ENCODE measurements around the gene MYCN.
"Not testable (repeated sequence)": the region's sequence is repeated elsewhere in the genome, so short reads cannot be mapped to it uniquely, and the experiment has no call there.

Gene MYCN

DNA sequence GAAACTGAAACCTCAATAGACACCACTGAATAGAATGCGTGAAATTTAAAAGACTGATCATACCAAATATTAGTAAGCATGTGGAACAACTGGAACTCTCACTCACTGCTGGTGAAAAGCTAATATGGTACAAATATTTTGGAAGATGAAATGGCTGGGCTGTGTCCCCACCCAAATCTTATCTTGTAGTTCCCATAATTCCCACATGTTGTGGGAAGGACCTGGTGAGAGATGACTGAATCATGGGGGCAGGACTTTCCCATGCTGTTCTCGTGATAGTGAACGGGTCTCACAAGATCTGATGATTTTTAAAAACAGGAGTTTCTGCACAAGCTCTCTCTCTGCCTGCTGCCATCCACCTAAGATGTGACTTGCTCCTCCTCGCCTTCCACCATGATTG is 32.0 kb upstream of the MYCN start:
- DNase-seq: no peak

DNA sequence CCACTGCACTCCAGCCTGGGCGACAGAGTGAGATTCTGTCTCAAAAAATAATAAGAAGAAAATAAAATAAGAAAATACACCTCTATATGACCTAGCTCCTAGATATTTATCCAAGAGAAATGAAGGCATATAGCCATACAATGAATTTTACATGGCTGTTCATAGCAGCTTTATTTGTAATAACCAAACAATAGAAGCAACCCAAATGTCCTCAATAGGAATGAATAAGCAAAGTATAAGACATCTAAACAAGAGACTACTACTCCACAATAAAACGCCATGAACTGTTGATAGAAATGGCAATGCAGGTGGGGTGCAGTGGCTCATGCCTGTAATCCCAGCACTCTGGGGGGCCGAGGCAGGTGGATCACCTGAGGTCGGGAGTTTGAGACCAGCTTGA is 31.2 kb upstream of the MYCN start:
- DNase-seq: no peak

DNA sequence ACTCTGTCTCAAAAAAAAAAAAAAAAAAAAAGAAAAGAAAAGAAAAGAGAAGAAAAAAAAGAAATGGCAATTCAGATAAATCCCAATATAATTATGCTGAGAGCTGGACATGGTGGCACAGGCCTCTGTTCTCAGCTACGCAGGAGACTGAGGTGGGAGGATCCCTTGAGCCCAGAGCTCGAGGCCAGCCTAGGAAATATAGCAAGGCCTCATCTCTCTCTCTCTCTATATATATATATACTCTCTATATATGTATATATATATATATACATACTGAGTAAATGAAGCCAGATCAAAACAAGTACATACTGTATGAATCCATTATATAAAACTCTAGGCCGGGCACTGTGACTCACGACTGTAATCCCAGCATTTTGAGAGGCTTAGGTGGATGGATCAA is 30.6 kb upstream of the MYCN start:
- DNase-seq: no peak

DNA sequence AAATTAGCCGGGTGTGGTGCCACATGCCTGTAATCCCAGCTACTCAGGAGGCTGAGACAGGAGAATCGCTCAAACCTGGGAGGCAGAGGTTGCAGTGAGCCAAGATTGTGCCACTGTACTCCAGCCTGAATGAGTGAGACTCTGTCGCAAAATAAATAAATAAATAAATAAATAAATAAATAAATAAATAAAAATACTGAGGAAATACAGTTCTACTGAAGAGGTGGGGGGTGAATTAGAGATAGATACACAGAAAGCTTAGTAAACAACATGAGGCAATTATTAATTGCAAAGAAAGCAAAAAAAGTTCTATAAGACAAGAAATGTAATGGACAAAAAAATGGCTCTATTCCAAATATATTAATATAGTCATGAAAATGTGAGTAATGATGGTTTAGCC is 29.1 kb upstream of the MYCN start:
- not testable (repeated sequence) for DNase-seq

DNA sequence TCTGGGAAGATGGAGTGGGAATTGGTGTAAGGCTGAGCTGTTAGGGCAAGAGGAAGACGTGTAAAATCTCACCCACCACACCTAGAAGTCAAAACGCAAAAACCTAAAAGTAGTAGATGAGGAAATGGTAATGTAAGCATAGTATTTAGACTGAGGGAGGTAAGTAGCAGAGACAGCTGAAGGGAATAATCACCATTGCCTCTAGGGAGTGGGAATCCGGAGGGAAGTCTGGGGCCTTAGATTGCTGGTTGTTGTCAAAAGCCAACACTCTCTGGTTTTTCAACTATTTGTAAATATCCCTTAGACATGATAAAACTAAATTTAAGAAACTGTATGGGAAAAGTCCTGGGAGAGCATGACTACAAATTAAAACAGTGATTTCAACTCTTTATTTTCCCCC is 28.7 kb upstream of the MYCN start:
- DNase-seq: no peak

DNA sequence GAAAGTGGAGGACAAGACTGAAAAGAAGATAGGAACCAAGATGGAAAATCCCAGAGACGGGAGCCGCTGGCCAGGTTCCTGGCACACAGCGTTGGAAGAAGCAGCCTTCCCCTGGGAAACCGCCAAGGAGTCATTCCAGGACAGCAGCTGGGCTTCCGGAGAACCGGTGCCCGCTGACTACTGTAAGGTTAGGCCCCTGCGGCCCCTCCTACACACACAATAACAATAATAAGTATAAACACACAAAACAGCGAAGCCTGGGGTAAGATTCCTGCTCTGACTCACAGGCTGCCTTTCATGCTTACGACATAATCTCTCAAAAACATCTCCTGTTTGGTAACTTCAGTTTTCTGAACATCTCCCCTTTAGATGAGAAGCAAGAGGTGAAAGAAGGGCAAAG is 28.1 kb upstream of the MYCN start:
- DNase-seq: no peak

DNA sequence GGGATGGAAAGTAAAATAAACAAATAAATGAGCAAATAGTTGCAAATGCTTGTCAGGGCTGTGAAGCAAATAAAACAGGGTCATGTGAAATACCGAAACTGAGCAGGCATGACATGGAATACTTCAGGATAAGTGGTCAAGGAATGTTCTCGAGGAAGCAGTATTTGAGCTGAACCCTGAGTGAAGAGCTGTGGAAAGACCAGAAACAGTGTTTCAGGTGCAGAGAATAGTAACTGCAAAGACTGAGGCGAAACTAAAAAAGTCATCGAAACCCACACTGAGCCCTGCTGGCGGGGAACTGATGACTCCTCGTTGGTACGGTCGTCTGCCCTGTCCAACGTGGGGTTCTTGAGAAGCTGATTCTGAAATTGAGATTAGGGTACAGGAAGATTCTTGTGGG is 27.2 kb upstream of the MYCN start:
- DNase-seq: no peak

DNA sequence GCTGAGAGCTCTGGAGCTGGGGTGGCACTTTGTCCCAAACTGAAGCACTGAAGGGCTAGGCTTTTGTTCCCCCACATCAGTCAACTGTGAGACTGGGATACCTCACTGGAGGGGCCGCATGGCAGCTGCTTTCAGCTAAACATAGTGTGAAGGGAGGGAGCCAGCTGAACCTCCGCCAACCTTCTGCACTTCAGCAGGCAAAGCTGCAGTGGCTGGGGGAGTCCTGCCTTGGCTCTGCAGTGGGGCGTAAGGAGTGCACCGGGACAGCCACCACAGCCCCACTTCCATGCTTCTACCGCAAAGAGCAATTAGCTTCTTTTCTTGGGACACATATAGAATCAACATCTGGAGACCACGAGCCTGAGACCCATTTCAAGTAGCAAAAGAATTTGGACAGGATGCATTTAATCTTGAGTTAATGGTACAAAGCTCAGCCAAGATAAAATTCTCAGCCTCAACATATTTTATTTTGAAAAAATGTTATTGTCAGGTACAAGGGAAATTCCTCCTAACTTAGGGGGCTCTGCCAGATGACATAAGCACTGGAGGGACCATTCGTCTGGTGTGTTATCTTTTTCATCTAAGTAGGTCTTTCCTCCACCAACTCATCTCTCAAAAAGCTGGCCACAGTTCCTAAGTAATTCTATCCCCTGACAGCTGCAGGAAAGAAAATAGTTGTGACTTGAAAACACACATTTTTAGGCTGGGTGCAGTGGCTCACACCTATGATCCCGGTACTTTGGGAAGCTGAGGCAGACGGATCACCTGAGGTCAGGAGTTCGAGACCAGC is 25.6 kb upstream of the MYCN start:
- DNase-seq: no peak

DNA sequence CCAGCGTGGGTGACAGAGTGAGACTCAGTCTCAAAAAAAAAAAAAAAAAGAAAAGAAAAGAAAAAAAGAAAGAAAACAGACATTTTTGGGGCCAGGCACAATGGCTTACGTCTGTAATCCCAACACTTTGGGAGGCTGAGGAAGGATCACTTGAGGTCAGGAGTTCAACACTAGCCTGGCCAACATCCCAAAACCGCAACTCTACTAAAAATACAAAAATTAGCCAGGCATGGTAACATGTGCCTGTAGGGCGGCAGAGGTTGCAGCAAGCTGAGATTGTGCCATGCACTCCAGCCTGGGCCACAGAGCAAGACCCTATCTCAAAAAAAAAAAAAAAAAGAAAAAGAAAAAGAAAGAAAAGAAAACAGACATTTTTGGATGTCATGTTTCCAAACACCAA is 24.8 kb upstream of the MYCN start:
- DNase-seq: not testable (repeated sequence)

DNA sequence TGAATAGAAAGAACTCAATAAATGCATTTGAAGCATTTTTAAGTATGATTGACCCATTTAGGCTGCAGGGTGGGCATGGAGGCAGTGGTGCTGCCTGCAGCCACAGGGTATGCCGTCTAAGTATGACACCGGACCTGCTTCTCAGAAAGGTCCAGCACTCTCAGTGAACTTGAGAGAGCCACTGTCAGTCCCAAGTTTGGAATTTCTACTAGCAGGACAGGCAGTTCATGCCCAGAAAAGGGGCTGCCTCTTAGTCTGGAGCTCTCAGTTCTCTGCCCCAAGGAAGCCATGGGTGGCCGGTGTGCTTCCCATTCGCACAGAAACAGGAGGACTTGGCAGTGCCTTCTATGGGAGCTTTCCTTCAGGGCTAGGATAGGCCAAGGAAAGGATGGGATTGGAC is 24.0 kb upstream of the MYCN start:
- DNase-seq: no peak

DNA sequence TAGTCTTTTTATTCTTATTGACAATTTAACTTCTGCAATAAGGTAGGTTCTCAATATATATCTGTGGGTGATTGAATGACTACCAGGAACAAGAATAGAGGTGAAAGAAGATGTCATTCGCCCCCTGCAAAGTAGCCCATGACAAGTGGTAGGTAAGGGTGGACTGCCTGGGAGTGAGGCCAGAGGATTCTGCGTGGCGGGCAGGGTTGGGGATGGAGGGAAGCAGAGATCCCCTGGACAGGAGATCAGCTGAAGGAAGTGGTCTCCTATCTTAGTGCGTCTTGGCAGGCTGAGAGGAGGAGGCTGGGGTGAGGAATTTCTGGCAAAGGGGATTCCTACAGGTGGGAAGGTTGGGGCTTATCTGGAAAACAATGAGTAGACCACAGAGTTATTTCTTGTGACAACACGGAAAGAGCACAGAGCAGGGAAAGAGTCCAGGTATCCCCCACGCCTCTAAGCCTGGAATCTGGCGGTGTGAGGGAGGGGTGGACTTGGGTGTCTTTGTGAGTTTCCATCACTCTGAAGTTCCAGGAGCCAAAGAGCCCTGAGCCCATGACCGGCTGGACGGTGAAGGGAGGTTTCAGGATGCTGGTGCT is 21.5 kb upstream of the MYCN start:
- no peak for DNase-seq

DNA sequence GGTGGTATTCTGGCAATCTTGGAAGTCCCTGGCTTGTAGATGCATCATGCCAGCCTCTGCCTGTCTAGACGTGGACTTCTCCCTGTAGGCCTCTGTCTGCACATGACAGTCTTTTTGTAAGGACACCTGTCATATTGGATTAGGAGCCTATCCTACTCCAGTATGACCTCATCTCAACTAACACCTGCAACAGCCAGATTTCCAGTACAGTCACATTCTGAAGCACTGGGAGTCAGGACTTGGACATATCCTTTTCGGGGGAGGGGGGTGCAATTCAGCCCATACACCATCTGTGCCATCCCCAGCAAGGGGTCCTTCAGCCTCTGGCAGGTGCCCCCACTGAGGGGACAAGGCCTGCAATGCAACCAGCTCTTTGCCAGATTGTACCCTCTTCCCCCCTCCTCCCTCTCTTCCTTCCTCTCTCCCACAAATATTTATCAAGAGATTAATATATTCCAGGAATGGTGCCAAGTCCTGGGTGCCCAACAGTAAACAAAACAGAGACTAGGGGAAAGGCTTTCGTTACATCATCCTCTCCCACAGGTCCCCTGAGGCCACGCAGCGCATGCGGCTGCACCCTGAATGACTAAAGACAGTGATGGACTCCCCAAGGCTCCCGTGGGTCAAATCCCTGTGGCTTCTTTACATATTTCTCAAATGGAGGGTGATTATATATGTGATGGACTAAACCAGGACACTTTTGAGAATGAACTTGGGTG is 20.5 kb upstream of the MYCN start:
- no peak for DNase-seq

DNA sequence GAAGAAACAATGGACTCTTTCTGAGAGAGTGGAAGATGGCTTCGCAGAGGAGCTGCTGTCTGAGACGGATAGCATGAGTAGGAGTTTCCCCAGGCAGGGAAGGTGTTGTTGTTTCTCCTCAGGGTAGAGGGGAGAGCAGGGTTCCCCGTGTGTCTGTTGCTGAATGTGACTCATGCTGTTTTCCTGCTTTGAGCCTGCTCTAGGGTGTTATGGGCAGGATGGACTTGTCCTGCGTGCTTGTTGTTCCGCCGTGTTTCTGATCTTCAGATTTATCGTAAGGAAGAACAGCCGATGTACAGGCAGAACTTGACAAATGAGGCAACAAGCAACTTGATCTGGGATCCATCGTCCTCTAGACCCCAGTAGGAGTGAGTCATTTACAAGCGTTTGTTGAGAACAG is 19.7 kb upstream of the MYCN start:
- no peak for DNase-seq

DNA sequence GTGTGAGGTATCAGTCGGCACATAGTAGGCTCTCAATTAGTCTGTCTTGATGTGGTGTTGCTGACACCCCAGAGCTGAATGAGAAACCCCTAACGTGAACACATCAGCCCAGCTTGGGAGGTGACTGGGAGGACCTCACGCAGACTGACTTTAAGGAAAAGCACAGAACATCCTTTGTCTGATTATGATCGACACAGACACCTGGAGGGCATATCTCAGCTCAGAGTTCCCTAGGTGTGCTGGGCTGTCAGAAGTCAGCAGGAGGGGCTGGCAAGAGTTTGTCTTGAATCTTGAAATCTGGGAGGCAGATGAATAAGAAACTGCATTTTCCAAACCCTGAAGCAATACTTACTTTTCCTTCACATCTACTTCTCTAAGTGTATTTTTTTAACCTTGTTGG is 16.8 kb upstream of the MYCN start:
- DNase-seq: no peak

DNA sequence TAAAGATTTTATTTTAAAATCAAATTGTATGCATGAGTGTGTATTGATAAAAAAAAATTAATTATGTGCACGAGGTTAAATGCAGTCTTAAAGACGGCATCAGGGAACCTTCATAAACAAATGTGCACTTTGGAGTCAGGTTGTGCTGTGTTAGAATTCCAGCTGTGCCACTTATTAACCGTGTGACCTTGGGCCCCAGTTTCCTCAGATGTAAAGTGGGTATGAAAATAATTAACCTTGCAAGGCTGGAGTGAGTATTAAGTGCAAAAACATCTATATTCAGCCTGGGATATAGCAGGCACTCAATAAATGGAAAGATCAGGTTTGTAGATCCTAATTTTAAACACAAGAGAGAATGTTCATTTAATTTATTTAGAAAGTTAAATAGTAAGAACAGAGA is 14.5 kb upstream of the MYCN start:
- no peak for DNase-seq

DNA sequence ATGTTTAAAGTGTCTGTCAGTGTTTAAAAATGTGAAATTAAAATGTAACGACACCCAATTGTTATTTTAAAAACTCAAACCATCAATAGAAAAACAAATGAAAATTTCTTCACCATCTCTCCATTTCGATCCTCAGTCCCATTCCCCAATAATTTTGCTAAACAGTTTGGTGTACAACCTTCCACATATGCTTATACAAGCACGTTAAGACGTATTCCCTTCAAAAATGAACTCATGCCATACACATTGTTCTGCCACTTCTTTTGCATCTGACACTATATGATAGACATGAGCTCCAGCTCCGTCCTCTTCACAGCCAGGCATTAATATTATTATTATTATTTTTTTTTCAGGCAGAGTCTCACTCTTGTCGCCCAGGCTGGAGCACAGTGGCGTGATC is 14.1 kb upstream of the MYCN start:
- DNase-seq: no peak

DNA sequence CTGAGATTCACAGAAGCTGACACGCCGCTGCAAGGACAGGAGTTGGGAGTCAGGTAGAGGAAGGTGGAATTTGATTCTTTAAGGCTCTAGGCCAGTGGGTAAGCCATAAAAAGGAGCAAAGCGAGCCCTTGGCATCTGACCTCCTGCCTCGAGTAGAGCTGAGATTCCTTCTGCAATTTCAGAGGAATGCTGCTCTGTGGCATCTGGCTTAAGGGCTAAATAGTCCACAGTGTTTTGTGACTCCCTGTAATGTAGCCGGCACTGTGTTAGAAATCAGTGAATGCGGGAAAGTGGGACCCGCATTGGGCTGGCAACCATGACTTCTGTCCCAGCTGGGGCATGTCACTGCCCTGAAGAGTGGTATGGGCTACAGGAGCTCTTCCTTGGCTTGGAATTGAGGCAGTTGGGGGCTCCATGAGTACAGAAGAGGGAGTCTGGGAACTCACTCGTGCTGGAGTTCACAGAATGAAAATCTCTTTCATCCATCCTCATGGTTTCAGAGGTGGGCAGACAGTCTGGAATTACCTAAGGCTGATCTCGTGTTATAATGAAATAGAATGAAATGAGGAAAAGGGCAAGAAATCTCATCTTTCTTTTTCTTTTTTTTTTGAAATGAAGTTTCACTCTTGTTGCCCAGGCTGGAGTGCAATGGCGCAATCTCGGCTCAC is 12.7 kb upstream of the MYCN start:
- DNase-seq: no peak

DNA sequence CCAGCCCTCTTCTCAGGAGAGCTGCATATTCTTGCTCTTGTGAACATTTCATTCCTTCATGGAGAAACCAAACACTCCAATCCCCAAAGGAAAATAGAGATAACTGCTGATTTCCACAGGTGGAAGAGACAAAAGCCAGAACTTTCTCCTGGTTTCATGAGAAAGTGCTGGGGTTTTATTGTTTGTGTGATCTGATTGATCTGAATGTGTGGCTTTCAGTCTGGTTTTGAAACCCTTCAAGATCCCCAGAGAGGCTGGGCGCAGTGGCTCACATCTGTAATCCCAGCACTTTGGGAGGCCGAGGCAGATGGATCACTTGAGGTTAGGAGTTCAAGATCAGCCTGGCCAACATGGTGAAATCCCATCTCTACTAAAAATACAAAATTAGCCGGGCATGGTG is 11.3 kb upstream of the MYCN start:
- not testable (repeated sequence) for DNase-seq

DNA sequence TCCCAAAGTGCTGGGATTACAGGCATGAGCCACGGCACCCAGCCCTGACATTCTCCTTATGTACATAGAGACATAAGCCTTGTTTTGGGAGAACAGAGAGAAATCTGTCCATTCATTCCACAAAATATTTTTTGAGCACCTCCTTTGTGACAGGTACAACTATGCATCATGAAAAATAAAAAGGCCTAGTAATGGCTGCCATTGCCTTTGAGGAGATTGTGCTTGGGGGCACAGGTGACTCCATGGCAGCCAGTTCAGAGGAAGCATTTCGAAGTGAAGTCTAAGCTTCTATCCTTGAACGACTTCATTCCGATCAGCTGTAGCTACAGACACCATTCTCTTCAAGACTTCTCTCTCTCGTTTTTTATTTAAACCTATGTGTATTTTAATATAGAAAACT is 10.5 kb upstream of the MYCN start:
- DNase-seq: no peak

DNA sequence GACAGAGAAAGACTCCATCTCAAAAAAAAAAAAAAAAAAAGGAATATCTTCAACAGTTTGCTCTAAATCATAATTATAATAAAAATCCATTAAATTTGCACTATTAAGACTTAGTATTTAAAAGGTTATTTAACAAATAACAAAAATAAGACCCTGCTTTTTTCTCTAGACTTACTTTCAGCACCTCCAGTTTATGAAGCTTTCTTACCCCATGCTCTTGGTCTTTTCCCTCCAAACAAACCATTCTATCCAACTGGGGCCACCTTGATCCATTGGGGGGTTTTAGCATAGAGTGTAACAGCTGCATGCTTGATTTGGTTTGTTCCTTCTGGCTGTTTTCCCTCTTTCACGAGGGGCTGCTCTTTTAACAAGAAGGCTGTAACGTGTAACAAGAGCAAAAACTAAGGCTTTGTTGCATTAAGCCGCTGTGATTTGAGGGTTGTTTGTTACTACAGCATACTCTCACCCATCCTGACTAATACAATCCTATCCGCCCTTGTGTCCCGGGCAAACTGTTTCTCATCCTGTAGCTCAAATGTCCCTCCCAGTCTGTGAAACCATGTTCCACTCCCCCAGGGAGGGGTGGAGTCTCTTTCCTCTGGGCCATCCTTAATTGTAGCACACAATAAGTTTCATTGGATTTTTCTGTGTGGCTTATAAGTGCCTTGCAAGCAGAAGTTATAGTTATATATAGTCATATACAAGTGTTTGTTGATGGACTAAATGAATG is 9.6 kb upstream of the MYCN start:
- no peak for DNase-seq

DNA sequence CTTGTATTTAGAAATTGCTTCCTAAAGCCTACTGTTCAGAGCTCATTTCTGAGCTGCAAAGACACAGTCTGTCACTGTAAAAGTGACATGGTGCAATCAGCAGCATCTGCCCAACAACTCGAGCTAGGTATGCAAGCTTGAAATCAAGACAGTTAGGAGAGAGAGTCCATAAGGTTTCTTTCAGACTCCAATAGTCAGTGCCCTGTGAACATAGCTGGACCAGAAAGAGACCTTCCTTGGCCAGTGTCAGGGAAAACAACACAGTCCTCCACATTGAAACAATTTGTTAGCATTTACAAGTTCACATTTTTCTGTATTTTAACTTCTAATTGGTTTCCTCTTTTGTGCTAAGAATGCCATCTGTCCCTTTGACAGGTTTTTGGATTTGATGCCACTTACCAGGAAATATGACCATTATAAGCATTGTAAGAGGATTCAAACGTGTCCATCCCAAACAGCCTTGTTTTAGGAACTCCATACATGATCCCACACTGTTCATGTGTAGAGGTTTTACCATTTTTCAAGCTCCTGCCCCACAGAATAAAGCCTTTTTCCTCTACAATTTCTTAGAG is 8.9 kb upstream of the MYCN start:
- no peak for DNase-seq

DNA sequence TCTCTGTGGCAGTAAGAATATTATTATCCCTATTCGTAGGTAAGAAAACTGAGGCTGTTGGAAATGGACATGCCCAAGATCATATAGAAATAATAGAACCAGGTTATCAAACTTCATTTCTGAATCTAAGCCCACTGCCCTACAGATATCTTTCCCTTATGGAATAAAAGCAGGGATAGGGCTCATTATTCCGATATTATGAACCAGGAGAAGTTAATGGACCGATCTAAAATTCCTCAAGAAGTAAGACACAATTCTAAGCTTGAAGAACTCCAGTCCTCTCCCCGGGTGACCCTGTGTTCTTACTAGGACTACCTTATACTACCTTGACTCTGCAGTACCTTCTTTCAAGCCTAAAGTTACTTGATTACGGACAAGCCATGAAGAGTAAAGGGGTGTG is 8.4 kb upstream of the MYCN start:
- DNase-seq: no peak
